ENCODE measurements around the gene NFE2L3.

GRCh38 chr7:26167303-26167934 is 15.4 kb downstream of the NFE2L3 start:
- TF ChIP-seq SUZ12 (IDR thresholded peaks at IDR 0.05; ENCODE audit: extremely low read depth, insufficient read depth, insufficient read length): no peak
- TF ChIP-seq ZNF274 (IDR thresholded peaks at IDR 0.05; ENCODE audit: low read depth, low read length): no peak

Measured in NT2/D1 (cell line).